Left lobe of liver (tissue), 2 donors: ENCODE measurements around the gene YRDC. TPM values are rescaled to one million over a fixed set of nuclear protein-coding genes. Genes with fewer than 3 reads are reported as not detected.

ENCODE experiments used
- ATAC-seq: fragments of 200-7000 bp; cut with Tn5 transposase; one replicate; pipeline ENCODE4 v1.9.1; 2020; ENCODE audit warnings: mild to moderate bottlenecking, moderate library complexity
- DNase-seq: peaks from one replicate; pipeline ENCODE4 v3.0.0-alpha.2; 2020; ENCODE audit warnings: low spot score
- total RNA-seq: library from RNA; stranded (reverse); gene quantifications from one replicate; pipeline ENCODE4 v1.2.1, GENCODE V29; 2021
- donor health status: DM: no; HTN: no; CAD: no; lungs with moderate emphysema.
- donor health status: DM: no; HTN: yes; CAD: no.

Gene YRDC
- total RNA-seq, 1 donor from 2014 or later, result 4.8 TPM

GRCh38 chr1:37822906-37823815, 15.2 kb upstream of the YRDC start:
- DNase-seq (no peak), ATAC-seq (no peak)

GRCh38 chr1:37821481-37821880, 13.5 kb upstream of the YRDC start:
- ATAC-seq (no peak), DNase-seq (no peak)

DNA sequence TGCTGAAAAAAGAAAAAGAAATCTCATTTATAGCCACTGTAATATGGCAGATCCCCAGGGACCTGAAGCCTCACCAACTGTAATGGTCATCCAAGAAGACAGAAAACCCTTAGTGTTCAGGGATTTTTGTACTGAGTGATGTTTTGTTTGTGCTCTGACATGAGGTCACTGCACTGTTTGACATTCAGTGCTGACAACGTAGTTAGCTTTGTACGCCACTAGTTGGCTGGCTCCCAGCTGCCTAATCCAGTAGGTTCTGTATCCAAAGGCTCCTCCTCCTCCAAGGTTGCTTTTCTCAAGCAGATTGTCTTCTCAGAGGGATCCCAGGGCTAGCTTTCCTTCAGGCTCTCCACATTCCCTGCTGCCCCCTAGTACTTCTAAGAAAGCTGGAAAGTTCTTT, 9.5 kb upstream of the YRDC start:
- ATAC-seq (peak; percentile 91), DNase-seq (peak; percentile 76)

DNA sequence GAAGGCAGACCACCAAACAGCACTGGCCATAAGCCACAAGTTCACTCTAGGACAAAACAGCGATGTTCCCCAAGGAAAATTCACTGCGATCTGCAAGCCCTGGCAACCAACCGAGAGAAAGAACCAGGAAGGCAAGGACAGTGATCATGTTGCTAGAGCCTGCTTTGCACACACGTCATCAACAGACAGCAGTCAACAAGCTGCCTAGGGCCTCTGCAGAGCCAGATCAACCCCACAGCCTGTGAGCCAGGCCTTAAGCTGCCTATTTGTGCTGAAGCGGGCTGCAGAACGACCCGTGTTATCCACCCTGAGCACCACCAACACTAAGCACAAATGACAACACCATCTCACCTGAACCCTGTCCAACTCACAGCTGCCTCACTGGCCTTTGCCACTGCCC, 6.2 kb upstream of the YRDC start:
- no peak for ATAC-seq

DNA sequence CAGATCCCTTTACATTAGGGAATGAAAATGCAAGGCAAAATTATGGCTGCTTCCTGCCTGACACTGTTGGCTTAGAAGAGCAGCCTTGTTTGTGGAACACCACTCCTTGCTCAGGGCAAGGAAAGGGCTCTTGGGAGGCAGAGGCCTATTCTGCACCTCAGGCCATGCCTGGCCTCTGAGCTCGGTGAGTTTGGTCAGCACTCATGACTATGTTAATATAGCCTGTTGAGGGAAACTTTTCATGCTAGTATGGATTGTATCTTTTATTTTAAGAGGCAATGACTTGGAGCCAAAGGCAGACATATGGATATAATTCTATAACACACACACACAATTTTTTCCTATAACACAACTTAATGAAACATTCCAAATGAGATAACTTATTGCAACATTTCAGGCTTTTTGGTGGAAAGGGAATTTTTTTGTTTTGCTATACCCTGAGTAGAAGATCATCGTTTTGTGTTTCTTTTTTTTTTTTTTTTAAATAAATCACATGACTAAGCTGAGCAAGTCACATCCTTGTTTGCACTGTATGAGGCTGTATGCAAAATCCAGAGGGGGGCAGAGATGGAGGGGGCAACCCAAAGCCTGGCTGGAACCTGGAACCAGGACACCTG, 5.6 kb upstream of the YRDC start:
- ATAC-seq (no peak), DNase-seq (no peak)

More for the DNA sequence above, 6.2 kb upstream of the YRDC start:
- DNase-seq, result no peak

GRCh38 chr1:37811027-37811655, 3.1 kb upstream of the YRDC start:
- peak; percentile 56 for DNase-seq
- peak; percentile 7 for ATAC-seq

GRCh38 chr1:37809942-37810341, 1.9 kb upstream of the YRDC start:
- DNase-seq (no peak), ATAC-seq (no peak)

- ATAC-seq, result peak; percentile 79
- DNase-seq, result peak; percentile 90
Observed at GRCh38 chr1:37808369-37809319, 636 bp upstream of the YRDC start.

DNA sequence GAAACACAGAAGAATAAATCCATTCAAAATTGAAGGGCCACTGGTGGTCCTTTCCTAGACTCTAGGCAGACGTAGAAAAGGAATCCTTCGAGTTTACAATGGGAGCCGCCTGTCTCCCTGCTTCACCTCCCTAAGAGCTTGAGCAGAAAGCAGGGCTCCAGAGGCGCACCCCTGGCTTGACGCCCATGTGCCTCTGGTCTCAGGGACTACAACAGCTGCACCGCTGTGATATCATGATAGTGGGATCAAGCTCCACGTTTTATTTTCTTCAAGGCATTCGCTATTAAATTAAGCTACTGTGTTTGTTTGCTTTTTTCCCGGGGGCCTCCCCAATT, 821 bp downstream of the YRDC start:
- ATAC-seq (no peak), DNase-seq (no peak)

DNA sequence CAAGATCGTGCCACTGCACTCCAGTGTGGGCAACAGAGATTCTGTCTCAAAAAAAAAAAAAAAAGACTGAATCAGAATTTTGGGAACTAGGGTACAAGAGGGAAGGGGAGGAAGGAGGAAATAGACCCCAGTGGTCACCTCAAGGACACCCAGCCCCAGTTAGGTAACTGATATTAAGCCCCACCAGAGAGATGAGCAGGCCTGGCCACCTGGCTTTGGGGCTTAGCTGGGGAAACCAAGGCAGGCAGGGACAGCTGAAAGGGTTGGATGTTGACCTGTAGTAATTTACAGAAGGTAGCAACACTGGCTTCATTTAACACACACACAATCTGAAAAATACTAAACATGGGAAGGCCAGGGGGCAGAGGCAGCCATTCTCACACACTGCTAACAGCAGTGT, 5.6 kb downstream of the YRDC start:
- no peak for DNase-seq

GRCh38 chr1:37797750-37798345, 10.2 kb downstream of the YRDC start:
- DNase-seq (no peak), ATAC-seq (no peak)

More for the DNA sequence above, 5.6 kb downstream of the YRDC start:
- no peak for ATAC-seq

- peak; percentile 74 for ATAC-seq
Observed at GRCh38 chr1:37795340-37796125, 12.5 kb downstream of the YRDC start.

DNA sequence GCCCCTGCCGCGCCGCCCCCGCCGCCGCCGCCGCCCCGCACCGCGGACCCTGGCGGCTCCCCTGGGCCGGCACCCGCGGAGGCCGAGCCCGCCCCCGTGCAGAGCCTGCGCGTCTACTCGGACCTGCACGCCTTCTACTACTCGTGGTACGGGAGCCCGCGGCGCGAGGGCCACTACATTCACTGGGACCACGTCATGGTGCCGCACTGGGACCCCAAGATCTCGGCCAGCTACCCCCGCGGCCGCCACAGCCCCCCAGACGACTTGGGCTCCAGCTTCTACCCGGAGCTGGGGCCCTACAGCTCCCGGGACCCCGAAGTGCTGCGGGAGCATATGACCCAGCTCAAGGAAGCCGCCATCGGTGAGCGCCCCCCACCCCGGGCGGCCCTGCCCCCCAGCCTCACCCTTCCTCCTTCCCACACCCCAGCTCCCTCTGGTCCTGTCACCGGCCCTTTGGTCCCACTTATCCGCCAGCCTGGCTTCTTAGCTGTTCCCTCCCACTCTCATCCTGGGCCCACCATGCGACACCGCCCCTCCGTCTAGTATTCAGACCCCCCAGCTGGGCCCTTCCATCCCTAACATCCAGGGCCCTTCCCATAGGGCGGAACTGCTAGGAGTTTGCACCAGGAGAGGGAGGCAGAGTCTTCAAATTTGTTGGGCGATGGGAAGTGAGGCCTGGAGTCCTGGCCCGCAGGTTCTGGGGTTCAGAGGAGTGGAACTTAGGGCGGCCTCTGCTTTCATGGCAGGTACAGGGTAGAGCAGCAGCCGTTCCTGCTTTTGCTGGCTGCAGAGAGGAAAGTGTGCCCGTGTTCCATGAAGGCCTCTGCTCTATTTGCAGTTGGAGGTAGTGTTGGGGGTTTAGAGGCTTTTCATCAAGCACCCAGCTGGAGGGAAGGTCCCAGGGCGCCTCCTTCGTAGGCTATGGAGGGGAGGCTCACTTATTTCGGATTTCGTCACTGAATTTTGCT, 13.4 kb downstream of the YRDC start:
- no peak for DNase-seq
- ATAC-seq, result no peak

More at GRCh38 chr1:37795340-37796125, 12.5 kb downstream of the YRDC start:
- DNase-seq, result peak; percentile 62

DNA sequence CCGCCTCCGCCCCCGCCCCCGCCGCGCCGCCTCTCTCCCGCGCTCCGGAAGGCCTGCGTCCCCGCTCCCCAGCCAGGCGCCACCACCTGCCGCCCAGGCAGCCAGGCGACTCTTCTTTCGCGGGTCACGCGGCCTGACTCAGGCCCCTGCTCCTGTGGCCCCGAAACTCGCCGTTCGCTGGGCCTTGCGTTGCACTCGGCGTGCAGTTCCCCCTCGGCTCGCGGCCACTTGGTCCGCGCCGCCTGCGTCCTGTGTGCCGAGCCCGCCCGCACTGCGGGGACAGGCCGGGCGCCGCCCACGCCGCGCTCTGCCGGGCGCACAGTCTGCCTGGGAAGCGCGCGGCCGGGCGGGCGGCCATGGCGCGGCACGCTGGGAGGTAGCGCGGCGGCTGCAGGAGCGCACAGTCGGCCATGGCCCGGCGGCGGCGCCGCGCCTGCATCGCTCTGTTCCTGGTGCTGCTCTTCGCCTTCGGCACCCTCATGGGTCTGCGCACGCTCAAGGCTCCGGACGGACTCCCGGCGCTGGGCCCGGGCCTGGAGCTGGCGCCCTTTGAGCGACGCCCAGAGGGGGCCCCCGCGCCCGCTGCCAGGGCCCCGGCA, 14.1 kb downstream of the YRDC start, which contains the start of gene MANEAL:
TSS of gene MANEAL (plus strand) at position 75 of the 599 bp plus-strand sequence. CDS start at position 411, 336 bp downstream.
- ATAC-seq (peak; percentile 92), DNase-seq (peak; percentile 55)

- DNase-seq (no peak), ATAC-seq (no peak)
Observed at GRCh38 chr1:37792943-37793686, 14.9 kb downstream of the YRDC start.

GRCh38 chr1:37782491-37782890, 25.5 kb downstream of the YRDC start:
- DNase-seq, result no peak
- ATAC-seq, result no peak

GRCh38 chr1:37778654-37779053, 29.4 kb downstream of the YRDC start:
- no peak for DNase-seq
- no peak for ATAC-seq
